Hepatocyte (in vitro differentiated cells): ENCODE results near the gene NF2.

ENCODE experiments used
- CTCF ChIP-seq: fragments of 200-600 bp; sonication (generic); IDR thresholded peaks from 2 replicates; pipeline ENCODE4 v1.5.1; 2016; ENCODE audit warnings: antibody characterized with exemption, mild to moderate bottlenecking; ENCODE audit not compliant: poor library complexity
- EZH2 ChIP-seq: fragments of 200-600 bp; sonication (generic); IDR thresholded peaks from 2 replicates; pipeline ENCODE4 v1.6.1; 2016; ENCODE audit warnings: antibody characterized with exemption, mild to moderate bottlenecking, borderline replicate concordance
- EZH2phosphoT487 ChIP-seq: fragments of 200-600 bp; sonication (generic); IDR thresholded peaks from one replicate; pipeline ENCODE4 v1.6.1; 2018; ENCODE audit warnings: antibody characterized with exemption, mild to moderate bottlenecking, low read depth, moderate library complexity; ENCODE audit not compliant: unreplicated experiment, severe bottlenecking

GRCh38 chr22:29716814-29717545 is 113.5 kb downstream of the NF2 start:
- no peak for TF ChIP-seq EZH2phosphoT487
- TF ChIP-seq CTCF, result no peak
- TF ChIP-seq EZH2, result no peak
